NCI-H748 (cell line): Measurements from ENCODE around the gene PRKCE.

ENCODE experiments used
- DNase-seq: peaks from one replicate; lab custom pipeline; 2025; ENCODE audit not compliant: unreplicated experiment; lab: John Stamatoyannopoulos, UW

PRKCE gene

GRCh38 chr2:46003903-46004473 is 352.5 kb downstream of the PRKCE start:
- DNase-seq, result no peak

DNA sequence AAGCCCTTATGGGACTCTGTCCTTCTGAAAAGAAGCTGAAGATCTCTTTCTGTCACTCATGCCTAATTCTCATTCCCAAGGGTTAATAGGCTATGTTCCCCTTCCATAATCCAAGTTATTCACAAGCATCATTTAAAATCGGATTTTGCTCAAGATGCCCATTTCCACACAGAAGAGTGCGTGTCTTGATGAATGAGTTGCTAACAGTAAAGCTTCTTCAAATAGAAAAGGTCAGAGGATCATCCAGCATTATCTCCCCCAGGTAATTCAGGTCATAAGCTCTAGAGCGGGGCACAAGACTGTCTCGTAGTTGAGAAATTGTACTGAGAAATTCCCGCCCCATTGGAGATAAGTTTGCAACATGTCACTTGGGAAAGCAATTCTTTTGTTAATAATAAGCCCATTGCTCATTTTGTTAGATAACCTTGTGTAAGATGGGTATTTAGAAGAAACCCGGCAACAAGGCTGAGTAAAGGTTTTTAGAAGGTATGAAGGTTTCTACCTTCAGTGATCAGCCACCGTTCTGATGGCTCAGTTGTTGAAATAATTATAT is 355.1 kb downstream of the PRKCE start:
- DNase-seq, result no peak

- DNase-seq, result no peak
These were observed 355.9 kb downstream of the PRKCE start for GRCh38 chr2:46007412-46007811.

GRCh38 chr2:46008091-46008870 is 356.8 kb downstream of the PRKCE start:
- no peak for DNase-seq

GRCh38 chr2:46009315-46009714 is 357.8 kb downstream of the PRKCE start:
- no peak for DNase-seq

GRCh38 chr2:46009772-46010171 is 358.3 kb downstream of the PRKCE start:
- DNase-seq, result no peak

GRCh38 chr2:46010223-46010924 is 358.9 kb downstream of the PRKCE start:
- no peak for DNase-seq

DNA sequence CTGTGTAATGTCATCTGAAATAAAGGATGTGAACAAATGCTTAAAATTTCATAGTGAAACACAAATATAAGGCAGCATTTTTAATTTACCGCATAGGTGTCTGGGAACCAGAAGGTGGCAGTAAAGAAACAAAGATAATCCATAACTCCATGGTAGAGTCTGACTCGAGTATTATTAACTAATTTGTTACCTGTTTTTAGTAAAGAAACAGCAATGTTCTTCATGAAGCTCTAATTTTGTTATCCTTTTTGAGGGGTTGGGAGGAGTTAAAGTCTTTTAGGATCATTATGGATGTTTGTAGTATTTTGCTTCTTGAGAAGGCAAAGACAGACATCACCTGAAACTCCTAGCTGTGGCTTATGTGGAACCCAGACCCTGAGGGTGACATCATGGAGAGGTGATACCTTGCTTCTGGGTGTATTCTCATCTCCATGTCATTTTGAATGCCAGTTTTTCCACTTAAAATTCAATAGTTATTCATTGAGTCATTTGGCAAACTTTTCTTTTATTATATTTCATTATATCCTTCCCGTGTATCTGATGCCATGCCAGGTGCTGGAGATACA is 359.5 kb downstream of the PRKCE start:
- peak; percentile 37 for DNase-seq

DNA sequence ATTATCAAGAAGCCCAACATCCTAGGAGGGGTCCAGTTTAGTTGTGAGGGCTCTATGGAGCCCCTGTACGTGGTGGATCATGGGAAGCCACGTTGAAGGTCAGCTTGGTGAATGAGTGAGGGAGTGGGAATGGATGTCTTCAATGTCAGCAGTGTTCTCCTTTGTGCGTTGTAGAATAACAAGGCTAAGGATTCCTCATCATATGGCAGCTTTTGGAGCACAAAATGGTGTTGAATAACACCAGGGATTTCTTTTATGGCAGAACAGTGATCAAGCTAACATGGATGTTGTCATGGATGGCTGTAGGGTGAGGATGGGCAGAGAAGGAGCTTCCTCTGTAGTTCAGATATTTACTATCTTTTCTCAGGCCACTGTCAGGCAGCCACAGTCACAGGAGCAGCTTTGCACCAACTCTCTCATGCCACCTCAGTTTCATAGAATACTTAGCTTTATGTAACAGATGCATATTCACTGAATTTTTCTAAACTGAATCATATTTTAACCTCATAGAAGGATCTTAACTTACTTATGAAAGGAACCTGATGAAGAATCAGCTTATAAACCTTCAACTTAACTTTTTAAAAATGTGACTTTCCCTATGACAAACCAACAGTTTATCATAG is 361.3 kb downstream of the PRKCE start:
- DNase-seq, result no peak

DNA sequence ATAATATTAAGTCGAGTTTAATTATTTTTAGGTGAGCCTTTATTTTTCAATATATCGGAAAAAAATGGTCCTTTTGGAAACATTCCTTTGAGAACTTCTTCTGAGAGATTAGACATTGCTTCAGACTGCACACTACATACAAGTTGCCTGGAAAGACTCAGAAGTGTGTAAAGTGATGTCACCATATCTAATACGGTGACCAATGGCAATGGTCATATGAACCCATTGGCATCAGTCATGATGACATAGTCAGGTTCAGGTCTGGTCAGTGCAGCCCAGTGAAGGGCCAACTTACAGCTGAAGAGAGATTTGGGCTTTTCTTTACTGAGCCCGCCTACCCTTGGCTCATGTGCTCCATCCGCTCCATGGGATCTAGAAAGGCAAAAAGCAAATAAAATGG is 362.3 kb downstream of the PRKCE start:
- no peak for DNase-seq

GRCh38 chr2:46014911-46015654 is 363.6 kb downstream of the PRKCE start:
- no peak for DNase-seq

- DNase-seq, result no peak
These were observed 364.2 kb downstream of the PRKCE start for GRCh38 chr2:46015671-46016070.

DNA sequence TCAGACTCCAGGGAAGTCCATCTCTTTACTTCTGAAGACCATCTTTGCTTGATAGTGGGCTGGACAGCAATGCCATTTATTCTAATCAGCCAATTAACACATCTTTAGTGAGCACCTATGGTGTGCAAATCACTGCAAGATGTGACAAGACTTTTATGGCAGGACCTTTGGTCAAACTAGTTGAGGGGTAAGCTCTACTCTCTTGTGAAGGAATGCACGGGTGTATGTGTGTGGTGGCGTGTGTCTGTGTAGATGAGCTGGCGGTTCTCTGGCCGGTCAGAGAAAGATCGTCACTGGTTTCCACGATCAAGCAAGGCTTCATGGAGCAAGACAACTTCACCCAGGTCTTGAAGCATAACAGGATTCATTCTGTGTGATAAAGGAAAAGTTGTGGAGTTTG is 364.6 kb downstream of the PRKCE start:
- DNase-seq, result no peak

DNA sequence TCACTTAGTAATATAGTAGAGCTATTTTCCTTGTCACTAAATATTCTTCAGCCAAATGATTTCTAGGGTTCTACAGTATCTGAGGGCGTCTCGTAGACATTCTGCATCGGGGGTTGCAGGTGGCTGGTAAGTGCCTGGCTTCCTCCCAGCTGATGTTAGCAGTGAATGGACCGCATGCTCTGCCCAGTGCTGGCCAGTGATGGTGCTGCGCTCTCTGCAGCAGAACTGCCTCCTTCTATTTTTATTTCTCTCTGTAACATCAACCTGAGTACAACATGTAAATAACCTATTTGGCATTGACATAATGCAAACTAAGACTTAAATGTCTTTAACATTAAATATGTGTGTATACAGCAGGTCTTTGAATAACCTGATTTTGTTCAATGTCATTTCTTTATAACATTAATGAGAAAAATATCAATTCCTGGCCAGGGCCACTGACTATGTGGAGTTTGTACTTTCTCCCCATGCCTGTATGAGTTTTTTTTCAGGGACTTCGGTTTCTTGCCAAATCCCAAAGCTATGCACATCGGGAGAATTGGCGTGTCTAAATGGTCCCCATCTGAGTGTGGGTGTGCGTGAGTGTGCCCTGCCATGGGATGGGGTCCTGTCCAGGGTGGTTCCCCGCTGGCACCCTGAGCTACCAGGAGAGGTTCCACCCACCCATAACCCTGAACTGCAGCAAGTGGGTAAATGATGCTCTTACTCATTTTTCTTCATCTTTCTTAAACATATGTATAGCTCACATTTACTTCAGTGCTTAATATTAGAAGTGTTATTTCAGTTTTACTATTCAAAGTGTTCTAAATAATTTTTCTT is 367.5 kb downstream of the PRKCE start:
- DNase-seq, result no peak

DNA sequence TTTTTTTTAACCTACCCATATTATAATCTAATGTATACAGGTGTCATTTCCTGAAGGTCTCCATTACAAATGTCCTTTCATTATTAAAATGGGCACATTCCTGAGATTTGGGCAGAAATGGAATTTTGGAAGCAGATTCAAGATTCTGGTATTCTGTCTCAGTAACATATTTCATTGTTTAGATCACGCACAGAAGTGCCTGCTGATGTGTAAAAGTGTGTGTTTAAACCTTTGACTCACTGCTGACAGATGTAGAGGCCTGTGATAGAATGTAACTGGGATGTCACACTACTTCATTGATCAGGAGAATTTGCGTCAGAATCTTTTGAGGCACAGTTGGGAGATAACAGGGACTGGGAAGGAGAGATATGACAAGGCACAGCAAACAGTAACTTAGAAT is 368.9 kb downstream of the PRKCE start:
- no peak for DNase-seq

- DNase-seq, result no peak
These were observed 371.8 kb downstream of the PRKCE start for GRCh38 chr2:46023165-46023854.

DNA sequence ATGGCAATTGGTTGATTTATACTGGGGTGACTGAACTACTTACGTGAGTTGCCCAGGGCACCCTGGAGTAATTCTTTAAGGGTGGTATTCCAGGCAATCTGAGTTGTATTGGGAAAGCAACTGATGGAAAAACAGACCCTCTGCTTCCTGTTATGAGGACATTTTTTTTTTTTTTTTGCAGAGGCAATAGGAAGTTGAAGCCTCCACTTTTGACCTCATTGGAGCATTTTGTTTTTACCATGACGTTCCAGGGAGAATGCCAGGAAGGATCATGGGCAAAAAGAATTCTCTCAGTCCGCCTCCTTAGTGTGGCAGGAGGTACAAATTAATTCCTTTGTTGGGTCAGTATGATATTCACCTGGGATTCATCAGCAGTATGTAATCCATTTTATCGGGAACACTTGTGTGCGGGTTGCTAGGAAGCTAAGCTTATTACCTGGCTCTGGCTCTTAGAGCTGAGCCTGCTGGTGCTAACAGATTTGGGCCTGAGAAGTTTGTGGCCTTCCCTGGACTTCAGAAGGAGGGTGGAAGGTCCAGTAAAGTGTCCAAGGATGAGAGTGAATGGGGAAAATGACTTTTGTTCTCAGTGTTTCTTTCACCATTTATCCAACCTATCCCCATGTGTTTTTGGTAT is 372.8 kb downstream of the PRKCE start:
- no peak for DNase-seq

- DNase-seq, result no peak
These were observed 373.6 kb downstream of the PRKCE start for GRCh38 chr2:46025081-46025480.

DNA sequence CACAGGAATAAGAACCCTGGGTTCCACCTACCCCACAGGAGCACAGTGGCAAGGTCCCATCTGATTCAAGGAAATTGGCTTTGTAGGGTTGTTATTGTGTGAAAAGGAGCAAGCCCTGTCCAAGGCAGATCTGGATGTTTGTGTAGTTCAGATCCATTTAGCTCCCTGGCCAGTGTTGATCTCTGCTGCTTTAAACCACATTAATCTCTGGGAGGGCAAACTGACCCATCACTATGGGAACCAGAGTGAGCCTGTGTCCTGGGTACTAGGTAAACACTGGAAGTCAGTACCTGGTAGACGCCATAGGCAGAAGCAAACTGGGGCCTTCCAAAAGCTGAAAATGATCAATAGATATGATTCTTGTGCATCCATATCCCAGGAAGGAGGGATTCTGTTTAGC is 374.2 kb downstream of the PRKCE start:
- peak; percentile 11 for DNase-seq
